ENCODE data around the gene SLC9A6.

DNA sequence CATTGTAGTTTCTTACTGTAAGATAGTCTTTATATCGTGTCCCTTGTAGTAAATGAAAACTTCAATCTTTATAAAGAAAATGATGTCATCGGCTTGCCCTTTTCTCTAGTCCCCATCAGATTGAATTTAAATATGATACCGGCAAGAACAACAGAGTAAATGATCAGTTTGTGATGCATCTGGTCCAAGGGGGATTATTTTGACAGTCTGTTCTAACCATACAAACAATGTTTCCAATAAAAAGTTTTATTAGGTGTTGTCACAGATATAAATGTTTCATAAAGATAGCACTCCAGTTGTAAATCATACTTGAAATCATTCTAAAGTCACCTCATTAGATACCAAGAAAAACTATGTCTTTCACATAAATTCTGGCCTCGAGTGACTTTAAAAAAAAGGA is 72.3 kb downstream of the SLC9A6 start:
- TF ChIP-seq POLR2A (IDR thresholded peaks at IDR 0.05) (no peak), POLR2AphosphoS5 (IDR thresholded peaks at IDR 0.05) (no peak)
- TF ChIP-seq, protein P1, sequence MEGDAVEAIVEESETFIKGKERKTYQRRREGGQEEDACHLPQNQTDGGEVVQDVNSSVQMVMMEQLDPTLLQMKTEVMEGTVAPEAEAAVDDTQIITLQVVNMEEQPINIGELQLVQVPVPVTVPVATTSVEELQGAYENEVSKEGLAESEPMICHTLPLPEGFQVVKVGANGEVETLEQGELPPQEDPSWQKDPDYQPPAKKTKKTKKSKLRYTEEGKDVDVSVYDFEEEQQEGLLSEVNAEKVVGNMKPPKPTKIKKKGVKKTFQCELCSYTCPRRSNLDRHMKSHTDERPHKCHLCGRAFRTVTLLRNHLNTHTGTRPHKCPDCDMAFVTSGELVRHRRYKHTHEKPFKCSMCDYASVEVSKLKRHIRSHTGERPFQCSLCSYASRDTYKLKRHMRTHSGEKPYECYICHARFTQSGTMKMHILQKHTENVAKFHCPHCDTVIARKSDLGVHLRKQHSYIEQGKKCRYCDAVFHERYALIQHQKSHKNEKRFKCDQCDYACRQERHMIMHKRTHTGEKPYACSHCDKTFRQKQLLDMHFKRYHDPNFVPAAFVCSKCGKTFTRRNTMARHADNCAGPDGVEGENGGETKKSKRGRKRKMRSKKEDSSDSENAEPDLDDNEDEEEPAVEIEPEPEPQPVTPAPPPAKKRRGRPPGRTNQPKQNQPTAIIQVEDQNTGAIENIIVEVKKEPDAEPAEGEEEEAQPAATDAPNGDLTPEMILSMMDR (IDR thresholded peaks at IDR 0.05): no peak

Measured in transverse colon (tissue), 4 donors.